Measurements from ENCODE around the gene MAP3K9. TPM values are rescaled to one million over a fixed set of nuclear protein-coding genes. Genes with fewer than 3 reads are reported as not detected.

The MAP3K9 gene
- total and polyA plus RNA-seq, 9 of the 15 experiments (the other 6 are each of a cell fraction or from before 2014, with no cell fraction given) = 0.03 to 0.60 (median 0.36) TPM

DNA sequence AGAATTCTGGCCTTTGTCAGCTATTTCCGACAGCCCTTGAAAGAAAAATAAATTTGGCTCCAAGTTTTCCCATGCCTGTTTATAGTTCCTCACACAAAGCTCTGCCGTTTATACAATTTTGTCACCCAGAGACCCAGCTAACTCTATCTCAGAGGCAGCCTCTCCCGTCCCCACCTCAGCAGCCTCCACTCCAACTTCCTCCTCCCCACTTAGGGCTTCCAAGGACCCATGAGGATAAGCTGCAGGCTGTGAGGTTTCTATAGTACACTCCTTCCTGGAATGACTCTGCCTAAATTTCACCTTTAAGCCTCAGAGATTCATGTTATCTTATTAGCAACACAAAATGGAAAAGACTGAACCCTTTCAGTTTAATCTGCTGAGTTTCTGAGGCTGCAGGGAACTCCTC is 95.8 kb downstream of the MAP3K9 start (continued):
- TF ChIP-seq ZNF77 (CRISPR knock-in tag; IDR thresholded peaks at IDR 0.05) = no peak
- TF ChIP-seq ELK3 (CRISPR knock-in tag; IDR thresholded peaks at IDR 0.05) = no peak
- TF ChIP-seq JUN (IDR thresholded peaks at IDR 0.05; ENCODE audit: borderline replicate concordance, low read depth, low read length) = no peak
- TF ChIP-seq JUN (CRISPR knock-in tag; IDR thresholded peaks at IDR 0.05; ENCODE audit: borderline replicate concordance) = no peak

DNA sequence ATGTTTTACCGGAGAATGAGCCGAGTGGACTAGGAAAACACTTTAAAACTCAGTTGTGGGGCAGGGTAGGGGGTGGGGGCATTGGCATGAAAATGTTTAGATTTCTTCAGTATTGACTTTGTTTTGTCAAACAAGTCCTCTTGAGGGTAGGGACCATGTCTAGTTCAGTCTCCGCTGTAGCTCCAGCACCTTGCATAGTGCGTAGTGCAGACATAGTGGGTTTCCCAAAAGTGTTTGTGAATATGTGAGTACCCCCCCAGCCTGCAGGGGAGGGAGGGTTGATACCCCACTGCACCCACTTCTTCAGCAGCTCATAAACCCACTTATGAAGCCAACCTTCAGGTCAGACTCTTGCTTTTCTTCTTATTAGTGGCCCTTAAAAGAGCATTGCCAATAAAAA is 96.2 kb downstream of the MAP3K9 start:
- Histone ChIP-seq H2AFZ (ENCODE audit: low read depth, low read length) (no peak overlapping the region), H3K9me3 (replicated peaks; ENCODE audit: control insufficient read depth, insufficient read depth, low read depth, low read length) (no peaks in the 10 kb centered on the region), H3K9ac (ENCODE audit: insufficient read depth in 1 of 2, low read depth in 2 of 2, low read length in 2 of 2) (no peak overlapping the region), H3K79me2 (ENCODE audit: control insufficient read depth, insufficient read depth, low read length) (no peaks in the 10 kb centered on the region), H3K4me2 (ENCODE audit: insufficient read depth, low read length) (no peak overlapping the region), H3K9me1 (ENCODE audit: control insufficient read depth, insufficient read depth, low read length) (no peaks in the 10 kb centered on the region), H3K27ac (ENCODE audit: extremely low read depth, low read depth, low read length) (no peak overlapping the region), H4K20me1 (replicated peaks; ENCODE audit: control insufficient read depth, insufficient read depth, low read length) (no peaks in the 10 kb centered on the region), H3K4me1 (replicated peaks in 1 of 2; ENCODE audit: control insufficient read depth in 2 of 2, insufficient read depth in 2 of 2, low read length in 2 of 2) (no peaks in the 10 kb centered on the region), H3K36me3 (ENCODE audit: control insufficient read depth, insufficient read depth, low read length) (no peaks in the 10 kb centered on the region), H3K27me3 (ENCODE audit: control insufficient read depth in 2 of 2, insufficient read depth in 2 of 2, low read length in 2 of 2) (no peaks in the 10 kb centered on the region; a peak in 1 of 5 replicates), H3K4me3 (no peak overlapping the region)
- CTCF ChIA-PET (ENCODE audit: low intra/inter-chr PET ratio) = interaction anchor here (0.6 kb wide), 1 partner anchor 44 kb away, joined by 4 read pairs; no protein-coding TSS in a partner anchor
- no TSS peak for BruUV-seq (replicated peaks)
- intact Hi-C loops (cut with micrococcal nuclease) = loop anchor here (10.0 kb wide), 1 partner anchor 88 kb away; no protein-coding TSS in a partner anchor
- ATAC-seq (no peak), DNase-seq (ENCODE audit: extremely low read depth in 1 of 4, low spot score in 3 of 4) (no peak), FAIRE-seq (no peak)
- POLR2A ChIA-PET = no interaction called here
- 8% methylated on average over 4 of the region's 4 CpGs for WGBS (ENCODE audit: insufficient coverage, low coverage, missing lambda C conversion rate)
- in situ Hi-C loops (cut with MboI) = no loop called here
- TF ChIP-seq, protein P1, sequence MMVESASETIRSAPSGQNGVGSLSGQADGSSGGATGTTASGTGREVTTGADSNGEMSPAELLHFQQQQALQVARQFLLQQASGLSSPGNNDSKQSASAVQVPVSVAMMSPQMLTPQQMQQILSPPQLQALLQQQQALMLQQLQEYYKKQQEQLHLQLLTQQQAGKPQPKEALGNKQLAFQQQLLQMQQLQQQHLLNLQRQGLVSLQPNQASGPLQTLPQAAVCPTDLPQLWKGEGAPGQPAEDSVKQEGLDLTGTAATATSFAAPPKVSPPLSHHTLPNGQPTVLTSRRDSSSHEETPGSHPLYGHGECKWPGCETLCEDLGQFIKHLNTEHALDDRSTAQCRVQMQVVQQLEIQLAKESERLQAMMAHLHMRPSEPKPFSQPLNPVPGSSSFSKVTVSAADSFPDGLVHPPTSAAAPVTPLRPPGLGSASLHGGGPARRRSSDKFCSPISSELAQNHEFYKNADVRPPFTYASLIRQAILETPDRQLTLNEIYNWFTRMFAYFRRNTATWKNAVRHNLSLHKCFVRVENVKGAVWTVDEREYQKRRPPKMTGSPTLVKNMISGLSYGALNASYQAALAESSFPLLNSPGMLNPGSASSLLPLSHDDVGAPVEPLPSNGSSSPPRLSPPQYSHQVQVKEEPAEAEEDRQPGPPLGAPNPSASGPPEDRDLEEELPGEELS (CRISPR knock-in tag; IDR thresholded peaks at IDR 0.05; ENCODE audit: borderline replicate concordance) = no peak
- TF ChIP-seq ZNF668 (CRISPR knock-in tag; IDR thresholded peaks at IDR 0.05) (no peak), RNF219 (CRISPR knock-in tag; IDR thresholded peaks at IDR 0.05) (no peak), ZFP91 (CRISPR knock-in tag; IDR thresholded peaks at IDR 0.05) (no peak), ZNF175 (CRISPR knock-in tag; IDR thresholded peaks at IDR 0.05; ENCODE audit: low read depth) (no peak), ZNF324 (CRISPR knock-in tag; IDR thresholded peaks at IDR 0.05) (no peak)
- TF ChIP-seq, protein P2, sequence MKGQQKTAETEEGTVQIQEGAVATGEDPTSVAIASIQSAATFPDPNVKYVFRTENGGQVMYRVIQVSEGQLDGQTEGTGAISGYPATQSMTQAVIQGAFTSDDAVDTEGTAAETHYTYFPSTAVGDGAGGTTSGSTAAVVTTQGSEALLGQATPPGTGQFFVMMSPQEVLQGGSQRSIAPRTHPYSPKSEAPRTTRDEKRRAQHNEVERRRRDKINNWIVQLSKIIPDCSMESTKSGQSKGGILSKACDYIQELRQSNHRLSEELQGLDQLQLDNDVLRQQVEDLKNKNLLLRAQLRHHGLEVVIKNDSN (CRISPR knock-in tag; IDR thresholded peaks at IDR 0.05) = no peak
